SK-N-SH treated with all-trans-retinoic acid at 6 μM for 48 hours (cell line): ENCODE data around the gene HLA-DRB5.
"Not testable (repeated sequence)": the region's sequence is repeated elsewhere in the genome, so short reads cannot be mapped to it uniquely, and the experiment has no call there.

ENCODE experiments used
- ATAC-seq: fragments of 200-7000 bp; cut with Tn5 transposase; 3 replicates; pipeline ENCODE4 v1.9.1; 2020; ENCODE audit warnings: mild to moderate bottlenecking, moderate library complexity
- ARNTL ChIP-seq: fragments of 450-650 bp; formaldehyde crosslinking; IDR thresholded peaks from 2 replicates; pipeline ENCODE4 v1.5.0; 2020; ENCODE audit warnings: low read depth, mild to moderate bottlenecking, moderate library complexity, borderline replicate concordance
- BACH2 ChIP-seq: fragments of 250-450 bp; sonication (Bioruptor Pico); IDR thresholded peaks from 2 replicates; pipeline ENCODE4 v1.9.0; 2021; ENCODE audit warnings: mild to moderate bottlenecking, borderline replicate concordance
- CSDC2 ChIP-seq: fragments of 250-450 bp; sonication (Bioruptor Pico); IDR thresholded peaks from 2 replicates; pipeline ENCODE4 v1.5.0; 2020; ENCODE audit warnings: mild to moderate bottlenecking, moderate library complexity
- CSRNP3 ChIP-seq: fragments of 250-450 bp; sonication (Bioruptor Pico); IDR thresholded peaks from 2 replicates; pipeline ENCODE4 v1.5.1; 2021; ENCODE audit warnings: mild to moderate bottlenecking, moderate library complexity
- ESRRG ChIP-seq: fragments of 250-450 bp; sonication (Bioruptor Pico); IDR thresholded peaks from 2 replicates; pipeline ENCODE4 v1.6.1; 2021; ENCODE audit warnings: mild to moderate bottlenecking
- GLIS3 ChIP-seq: fragments of 250-450 bp; sonication (Bioruptor Pico); IDR thresholded peaks from 2 replicates; pipeline ENCODE4 v1.5.0; 2020; ENCODE audit warnings: mild to moderate bottlenecking, moderate library complexity
- ISL1 ChIP-seq: fragments of 250-450 bp; sonication (Bioruptor Pico); IDR thresholded peaks from 2 replicates; pipeline ENCODE4 v2.1.2; 2022; ENCODE audit warnings: mild to moderate bottlenecking, moderate library complexity
- OSR1 ChIP-seq: fragments of 250-450 bp; sonication (Bioruptor Pico); IDR thresholded peaks from 2 replicates; pipeline ENCODE4 v1.8.0; 2022; ENCODE audit warnings: moderate library complexity, mild to moderate bottlenecking, inconsistent platforms
- PATZ1 ChIP-seq: fragments of 250-450 bp; sonication (Bioruptor Pico); IDR thresholded peaks from 2 replicates; pipeline ENCODE4 v1.8.0; 2020; ENCODE audit warnings: mild to moderate bottlenecking, moderate library complexity, borderline replicate concordance
- PPARA ChIP-seq: fragments of 250-450 bp; sonication (Bioruptor Pico); IDR thresholded peaks from 2 replicates; pipeline ENCODE4 v1.5.0; 2020; ENCODE audit warnings: mild to moderate bottlenecking, borderline replicate concordance
- RARB ChIP-seq: fragments of 250-450 bp; sonication (Bioruptor Pico); IDR thresholded peaks from 2 replicates; pipeline ENCODE4 v1.8.0; 2021; ENCODE audit warnings: mild to moderate bottlenecking, moderate library complexity
- SNAI2 ChIP-seq: fragments of 250-450 bp; sonication (Bioruptor Pico); IDR thresholded peaks from 2 replicates; pipeline ENCODE4 v1.5.0; 2020; ENCODE audit warnings: mild to moderate bottlenecking, moderate library complexity
- TCF4 ChIP-seq: fragments of 250-450 bp; sonication (Bioruptor Pico); IDR thresholded peaks from 2 replicates; pipeline ENCODE4 v1.8.0; 2021; ENCODE audit warnings: mild to moderate bottlenecking, moderate library complexity, borderline replicate concordance
- TOX ChIP-seq: fragments of 250-450 bp; sonication (Bioruptor Pico); IDR thresholded peaks from 2 replicates; pipeline ENCODE4 v1.8.0; 2021; ENCODE audit warnings: mild to moderate bottlenecking, moderate library complexity, borderline replicate concordance
- ZC3H10 ChIP-seq: fragments of 250-450 bp; sonication (Bioruptor Pico); IDR thresholded peaks from 2 replicates; pipeline ENCODE4 v1.5.1; 2021; ENCODE audit warnings: mild to moderate bottlenecking, moderate library complexity
- ZFP3 ChIP-seq: fragments of 250-450 bp; sonication (Bioruptor Pico); IDR thresholded peaks from 2 replicates; pipeline ENCODE4 v1.5.0; 2020; ENCODE audit warnings: mild to moderate bottlenecking, moderate library complexity
- ZFP30 ChIP-seq: fragments of 450-650 bp; formaldehyde crosslinking; IDR thresholded peaks from 2 replicates; pipeline ENCODE4 v1.5.0; 2022; ENCODE audit warnings: mild to moderate bottlenecking, moderate library complexity
- ZNF565 ChIP-seq: fragments of 450-650 bp; formaldehyde crosslinking; conservative IDR thresholded peaks from 2 replicates; pipeline ENCODE4 v1.5.0; 2020; ENCODE audit warnings: low read depth, mild to moderate bottlenecking, moderate library complexity
- ZNF70 ChIP-seq: fragments of 450-650 bp; formaldehyde crosslinking; IDR thresholded peaks from 2 replicates; pipeline ENCODE4 v1.5.0; 2020; ENCODE audit warnings: mild to moderate bottlenecking, moderate library complexity
- ZNF8 ChIP-seq: fragments of 450-650 bp; formaldehyde crosslinking; IDR thresholded peaks from 2 replicates; pipeline ENCODE4 v1.5.0; 2020; ENCODE audit warnings: mild to moderate bottlenecking, moderate library complexity
- TF ChIP-seq, protein P1 (sequence below): fragments of 250-450 bp; sonication (Bioruptor Pico); IDR thresholded peaks from 2 replicates; pipeline ENCODE4 v1.5.1; 2020; ENCODE audit warnings: low read depth, mild to moderate bottlenecking, moderate library complexity
- TF ChIP-seq, protein P2 (sequence below): fragments of 250-450 bp; sonication (Bioruptor Pico); IDR thresholded peaks from 2 replicates; pipeline ENCODE4 v1.5.0; 2020; ENCODE audit warnings: mild to moderate bottlenecking, moderate library complexity
- TF ChIP-seq, protein P3 (sequence below): fragments of 250-450 bp; sonication (Bioruptor Pico); IDR thresholded peaks from 2 replicates; pipeline ENCODE4 v1.8.0; 2021; ENCODE audit warnings: low read depth, mild to moderate bottlenecking, moderate library complexity, borderline replicate concordance

The HLA-DRB5 gene

DNA sequence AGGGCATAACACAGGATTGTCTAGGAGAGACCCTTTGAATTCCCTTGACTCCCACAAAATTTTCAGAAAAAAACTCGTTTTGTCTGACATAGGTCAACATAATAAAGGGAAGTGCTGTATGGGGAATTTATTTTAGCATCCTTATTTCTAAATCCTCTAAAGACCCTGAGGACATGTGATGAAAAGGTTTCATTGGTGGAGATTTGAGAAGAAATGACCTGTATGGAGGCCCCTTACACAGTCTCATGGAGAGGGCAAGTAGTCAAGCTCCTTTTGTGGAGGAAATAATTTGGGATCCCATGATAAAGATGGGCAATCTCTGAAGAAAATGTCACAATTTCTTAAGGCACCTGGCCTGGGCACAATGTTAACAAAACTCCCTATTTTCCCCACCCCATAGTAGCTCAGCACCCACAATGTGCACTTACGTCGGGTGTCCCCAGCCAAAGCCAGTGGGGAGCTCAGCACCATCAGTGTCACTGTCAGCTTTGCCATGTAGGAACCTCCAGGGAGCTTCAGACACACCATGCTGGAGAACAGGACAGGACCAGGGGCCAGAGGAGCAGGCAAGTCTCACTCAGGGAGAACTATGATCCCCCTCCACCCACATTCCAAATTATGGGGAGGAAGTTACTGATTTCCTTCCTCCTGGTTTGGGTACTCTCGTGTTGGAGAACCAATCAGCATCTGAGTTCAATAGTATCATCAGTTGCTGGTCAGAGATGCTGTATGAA lies at the start of gene HLA-DRB5:
HLA-DRB5 (minus strand) TSS at position 591 of the 734 bp plus-strand sequence; CDS start at position 528, 63 bp downstream.
- no peak for TF ChIP-seq GLIS3 (CRISPR knock-in tag)

DNA sequence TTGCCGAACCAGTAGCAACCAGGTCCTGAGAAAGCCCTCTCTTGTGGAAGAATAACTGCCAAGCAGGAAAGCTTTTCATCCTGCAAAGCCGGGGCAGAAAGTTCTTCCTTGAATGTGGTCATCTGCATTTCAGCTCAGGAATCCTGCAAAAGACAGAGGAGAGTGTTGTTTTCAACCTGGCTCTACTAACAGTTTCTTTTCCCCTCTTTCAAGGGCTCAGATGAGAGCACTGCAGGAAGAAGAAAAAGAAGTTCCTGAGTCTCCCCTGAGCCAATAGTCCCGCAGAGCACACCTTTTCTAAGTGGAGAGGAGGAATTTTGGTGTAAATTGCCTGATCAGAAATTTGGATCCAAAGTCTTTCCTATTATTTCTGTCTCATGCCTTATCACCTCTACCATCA lies 48.9 kb upstream of the HLA-DRB5 start:
- TF ChIP-seq ZFP3 (CRISPR knock-in tag), result no peak
- no peak for TF ChIP-seq ZNF8 (CRISPR knock-in tag)
- TF ChIP-seq ARNTL (CRISPR knock-in tag), result no peak
- no peak for TF ChIP-seq PATZ1
- TF ChIP-seq, protein P1, sequence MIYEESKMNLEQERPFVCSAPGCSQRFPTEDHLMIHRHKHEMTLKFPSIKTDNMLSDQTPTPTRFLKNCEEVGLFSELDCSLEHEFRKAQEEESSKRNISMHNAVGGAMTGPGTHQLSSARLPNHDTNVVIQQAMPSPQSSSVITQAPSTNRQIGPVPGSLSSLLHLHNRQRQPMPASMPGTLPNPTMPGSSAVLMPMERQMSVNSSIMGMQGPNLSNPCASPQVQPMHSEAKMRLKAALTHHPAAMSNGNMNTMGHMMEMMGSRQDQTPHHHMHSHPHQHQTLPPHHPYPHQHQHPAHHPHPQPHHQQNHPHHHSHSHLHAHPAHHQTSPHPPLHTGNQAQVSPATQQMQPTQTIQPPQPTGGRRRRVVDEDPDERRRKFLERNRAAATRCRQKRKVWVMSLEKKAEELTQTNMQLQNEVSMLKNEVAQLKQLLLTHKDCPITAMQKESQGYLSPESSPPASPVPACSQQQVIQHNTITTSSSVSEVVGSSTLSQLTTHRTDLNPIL, result no peak
- TF ChIP-seq OSR1 (CRISPR knock-in tag), result no peak
- TF ChIP-seq ZFP30 (CRISPR knock-in tag), result no peak
- TF ChIP-seq TCF4 (CRISPR knock-in tag), result no peak
- no peak for TF ChIP-seq ZNF565
- no peak for TF ChIP-seq GLIS3 (CRISPR knock-in tag)
- no peak for TF ChIP-seq ZNF70 (CRISPR knock-in tag)
- no peak for TF ChIP-seq SNAI2 (CRISPR knock-in tag)
- TF ChIP-seq, protein P2, sequence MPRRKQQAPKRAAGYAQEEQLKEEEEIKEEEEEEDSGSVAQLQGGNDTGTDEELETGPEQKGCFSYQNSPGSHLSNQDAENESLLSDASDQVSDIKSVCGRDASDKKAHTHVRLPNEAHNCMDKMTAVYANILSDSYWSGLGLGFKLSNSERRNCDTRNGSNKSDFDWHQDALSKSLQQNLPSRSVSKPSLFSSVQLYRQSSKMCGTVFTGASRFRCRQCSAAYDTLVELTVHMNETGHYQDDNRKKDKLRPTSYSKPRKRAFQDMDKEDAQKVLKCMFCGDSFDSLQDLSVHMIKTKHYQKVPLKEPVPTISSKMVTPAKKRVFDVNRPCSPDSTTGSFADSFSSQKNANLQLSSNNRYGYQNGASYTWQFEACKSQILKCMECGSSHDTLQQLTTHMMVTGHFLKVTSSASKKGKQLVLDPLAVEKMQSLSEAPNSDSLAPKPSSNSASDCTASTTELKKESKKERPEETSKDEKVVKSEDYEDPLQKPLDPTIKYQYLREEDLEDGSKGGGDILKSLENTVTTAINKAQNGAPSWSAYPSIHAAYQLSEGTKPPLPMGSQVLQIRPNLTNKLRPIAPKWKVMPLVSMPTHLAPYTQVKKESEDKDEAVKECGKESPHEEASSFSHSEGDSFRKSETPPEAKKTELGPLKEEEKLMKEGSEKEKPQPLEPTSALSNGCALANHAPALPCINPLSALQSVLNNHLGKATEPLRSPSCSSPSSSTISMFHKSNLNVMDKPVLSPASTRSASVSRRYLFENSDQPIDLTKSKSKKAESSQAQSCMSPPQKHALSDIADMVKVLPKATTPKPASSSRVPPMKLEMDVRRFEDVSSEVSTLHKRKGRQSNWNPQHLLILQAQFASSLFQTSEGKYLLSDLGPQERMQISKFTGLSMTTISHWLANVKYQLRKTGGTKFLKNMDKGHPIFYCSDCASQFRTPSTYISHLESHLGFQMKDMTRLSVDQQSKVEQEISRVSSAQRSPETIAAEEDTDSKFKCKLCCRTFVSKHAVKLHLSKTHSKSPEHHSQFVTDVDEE (CRISPR knock-in tag), result no peak
- TF ChIP-seq ISL1 (CRISPR knock-in tag), result no peak
- no peak for TF ChIP-seq RARB
- TF ChIP-seq, protein P3, sequence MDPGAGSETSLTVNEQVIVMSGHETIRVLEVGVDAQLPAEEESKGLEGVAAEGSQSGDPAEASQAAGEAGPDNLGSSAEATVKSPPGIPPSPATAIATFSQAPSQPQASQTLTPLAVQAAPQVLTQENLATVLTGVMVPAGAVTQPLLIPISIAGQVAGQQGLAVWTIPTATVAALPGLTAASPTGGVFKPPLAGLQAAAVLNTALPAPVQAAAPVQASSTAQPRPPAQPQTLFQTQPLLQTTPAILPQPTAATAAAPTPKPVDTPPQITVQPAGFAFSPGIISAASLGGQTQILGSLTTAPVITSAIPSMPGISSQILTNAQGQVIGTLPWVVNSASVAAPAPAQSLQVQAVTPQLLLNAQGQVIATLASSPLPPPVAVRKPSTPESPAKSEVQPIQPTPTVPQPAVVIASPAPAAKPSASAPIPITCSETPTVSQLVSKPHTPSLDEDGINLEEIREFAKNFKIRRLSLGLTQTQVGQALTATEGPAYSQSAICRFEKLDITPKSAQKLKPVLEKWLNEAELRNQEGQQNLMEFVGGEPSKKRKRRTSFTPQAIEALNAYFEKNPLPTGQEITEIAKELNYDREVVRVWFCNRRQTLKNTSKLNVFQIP (CRISPR knock-in tag), result no peak
- TF ChIP-seq ESRRG, result no peak
- no peak for TF ChIP-seq TOX (CRISPR knock-in tag)
- TF ChIP-seq ZC3H10 (CRISPR knock-in tag), result no peak
- TF ChIP-seq CSRNP3 (CRISPR knock-in tag), result no peak
- TF ChIP-seq, all 23 proteins: peak for 0
- no peak for ATAC-seq

More for the DNA sequence above, at the start of gene HLA-DRB5:
- no peak for ATAC-seq

GRCh38 chr6:32577493-32577892 lies 47.4 kb upstream of the HLA-DRB5 start:
- not testable (repeated sequence) for ATAC-seq

DNA sequence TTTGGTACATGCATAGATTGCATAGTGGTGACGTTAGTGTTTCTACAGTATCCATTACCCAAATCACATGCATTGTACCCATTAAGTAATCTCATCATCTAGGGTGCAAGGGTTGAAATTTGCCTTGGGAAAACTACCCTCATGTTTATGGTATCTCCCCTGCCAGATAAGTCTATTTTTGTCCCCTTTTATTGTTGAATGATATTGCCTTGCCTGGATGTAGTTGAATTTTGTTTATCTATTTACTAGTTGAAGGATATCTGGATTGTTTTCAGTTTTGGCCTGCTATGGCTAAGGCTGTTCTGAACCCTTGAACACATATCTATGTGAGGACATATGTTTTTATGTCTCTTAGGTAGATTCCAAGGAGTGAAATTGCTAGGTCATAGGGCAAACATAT lies 46.2 kb upstream of the HLA-DRB5 start:
- no peak for ATAC-seq
- TF ChIP-seq CSDC2 (CRISPR knock-in tag) (no peak), ESRRG (no peak), ZFP3 (CRISPR knock-in tag) (no peak), OSR1 (CRISPR knock-in tag) (no peak), BACH2 (CRISPR knock-in tag) (no peak), PPARA (CRISPR knock-in tag) (no peak), RARB (no peak), TOX (CRISPR knock-in tag) (no peak), ARNTL (CRISPR knock-in tag) (no peak), TCF4 (CRISPR knock-in tag) (no peak), GLIS3 (CRISPR knock-in tag) (no peak)
- TF ChIP-seq, protein P3 (CRISPR knock-in tag), result no peak
- TF ChIP-seq, protein P1, result no peak
